Nucleus accumbens (tissue), 56 donors: ENCODE measurements around the gene TNK2.
"Not testable (repeated sequence)": the region's sequence is repeated elsewhere in the genome, so short reads cannot be mapped to it uniquely, and the experiment has no call there.

Experiments used
- DNase-seq, 56 donors: peaks; one replicate each; lab custom pipeline; 2025; lab: John Stamatoyannopoulos, UW

The TNK2 gene

DNA sequence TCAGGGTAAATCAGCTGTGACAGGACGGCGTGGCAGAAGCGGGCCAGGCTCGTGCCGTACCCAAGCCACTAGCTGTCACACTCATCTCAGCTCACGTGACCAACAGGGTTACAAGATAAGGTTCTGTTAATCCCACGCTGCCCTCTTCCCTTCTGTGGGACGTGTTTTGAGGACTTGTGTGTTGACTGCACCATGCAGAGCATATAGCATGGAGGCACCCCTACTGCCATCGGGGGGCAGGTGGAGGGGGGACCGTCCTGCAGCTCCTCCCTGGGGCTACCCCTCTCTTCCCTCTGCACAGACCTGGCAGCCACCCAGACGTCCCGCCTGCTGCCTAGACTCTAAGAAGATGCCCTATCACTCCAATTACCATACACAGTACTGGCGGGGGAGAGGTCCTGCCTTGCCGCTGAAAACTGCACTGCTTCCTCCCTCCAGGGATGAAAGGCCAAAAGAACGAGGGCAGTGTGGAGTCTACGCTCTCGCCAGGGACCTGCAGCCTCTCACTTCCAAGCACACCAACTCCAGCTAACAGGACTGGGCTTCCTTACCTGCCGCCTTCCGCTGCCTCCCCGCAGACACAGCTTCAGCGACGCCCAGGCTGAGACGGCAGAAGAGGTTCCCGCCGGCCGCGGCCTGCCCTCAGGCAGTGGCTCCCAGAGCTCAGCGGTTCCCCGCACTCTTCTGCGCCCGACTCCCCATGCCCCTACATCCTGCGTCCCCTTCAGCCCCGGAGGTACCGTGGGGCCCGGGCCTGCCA, at the start of gene TNK2:
Gene TNK2, minus strand, starts transcription at position 618 of the 760 bp plus-strand sequence. CDS start 19,963 bp downstream, outside the sequence.
- DNase-seq = peak in 26 of 56 donors; percentile 30 to 73 (median 51)

DNA sequence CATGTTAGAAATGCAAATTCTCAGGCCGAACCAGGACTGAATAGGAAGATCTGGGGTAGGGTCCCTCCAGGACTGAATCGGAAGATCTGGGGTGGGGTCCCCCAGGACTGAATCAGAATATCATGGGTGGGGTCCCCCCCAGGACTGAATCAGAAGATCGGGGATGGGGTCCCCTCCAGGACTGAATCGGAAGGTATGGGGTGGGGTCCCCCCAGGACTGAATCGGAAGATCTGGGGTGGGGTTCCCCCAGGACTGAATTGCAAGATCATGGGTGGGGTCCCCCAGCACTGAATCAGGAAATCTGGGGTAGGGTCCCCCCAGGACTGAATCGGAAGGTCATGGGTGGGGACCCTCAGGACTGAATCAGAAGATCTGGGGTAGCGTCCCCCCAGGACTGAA, 48.2 kb upstream of the TNK2 start:
- DNase-seq = no peak

- DNase-seq = not testable (repeated sequence)
These were observed 47.1 kb upstream of the TNK2 start for GRCh38 chr3:195955416-195955841.

GRCh38 chr3:195954752-195955119, 46.4 kb upstream of the TNK2 start:
- DNase-seq = not testable (repeated sequence)

DNA sequence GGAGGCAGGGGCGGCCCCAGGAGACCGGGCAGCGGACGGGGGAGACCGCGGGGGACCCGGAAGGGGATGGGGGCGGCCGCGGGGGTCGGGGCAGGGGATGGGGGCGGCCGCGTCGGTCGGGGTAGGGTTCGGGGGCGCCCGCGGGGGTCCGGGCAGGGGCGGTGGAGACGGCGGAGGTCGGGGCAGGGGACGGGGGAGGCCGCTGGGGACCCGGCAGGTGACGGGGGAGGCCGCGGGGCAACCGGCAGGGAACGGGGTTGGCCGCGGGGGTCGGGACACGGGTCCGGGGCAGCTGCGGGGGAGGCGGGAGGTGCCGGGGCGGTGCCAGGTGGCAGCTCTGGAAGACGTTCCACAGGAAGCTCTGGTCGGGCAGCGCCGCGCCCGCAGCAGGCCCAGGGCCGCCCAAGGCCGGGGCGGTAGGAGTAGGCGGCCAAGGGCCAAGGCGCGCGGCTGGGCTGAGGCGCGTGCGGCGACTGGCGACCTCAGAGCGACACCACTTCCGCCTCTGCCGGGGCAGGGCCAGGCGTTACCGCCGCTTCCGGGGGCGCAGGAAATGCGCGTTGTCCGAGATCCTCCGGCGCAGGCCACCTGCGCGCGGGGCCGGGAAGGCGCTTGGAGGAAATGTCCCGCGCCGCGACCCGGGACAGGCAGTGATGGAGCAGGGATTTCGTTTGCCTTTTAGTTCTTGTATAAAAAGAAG, 45.9 kb upstream of the TNK2 start:
- not testable (repeated sequence) for DNase-seq

GRCh38 chr3:195952590-195952989, 44.2 kb upstream of the TNK2 start:
- not testable (repeated sequence) for DNase-seq

DNA sequence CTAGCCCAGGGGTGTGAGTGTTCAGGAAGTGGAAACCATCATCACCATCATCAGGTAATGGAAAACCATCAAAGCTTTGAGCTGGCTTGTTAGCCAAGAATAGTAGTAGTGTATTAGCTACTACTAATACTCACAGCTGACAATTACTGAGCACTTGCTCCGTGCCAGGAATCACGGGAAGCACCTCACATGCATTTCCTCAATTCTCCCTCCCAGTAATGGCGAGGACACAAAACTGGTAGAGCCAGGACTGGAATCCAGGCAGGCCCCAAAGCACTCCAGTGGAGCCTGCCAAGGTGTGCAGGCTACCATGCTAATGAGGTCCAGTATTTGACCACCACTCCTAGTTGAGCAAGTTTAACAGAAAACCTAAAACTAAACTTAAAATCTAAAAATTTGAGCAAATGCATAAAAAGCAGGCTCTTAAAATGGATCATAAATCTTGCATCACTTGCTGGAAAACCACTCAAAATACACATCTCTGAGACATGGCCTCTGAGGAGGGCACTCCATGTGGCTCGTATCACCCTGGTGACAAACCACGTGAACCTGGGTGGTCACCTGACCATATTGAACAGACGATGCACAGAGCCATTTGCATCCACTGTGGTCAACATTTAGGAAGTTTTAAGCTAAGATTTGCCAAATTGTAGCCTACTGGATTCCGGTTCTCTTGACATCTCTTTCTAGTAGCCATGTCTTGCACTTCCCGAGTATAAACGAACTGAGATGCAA, 43.3 kb upstream of the TNK2 start:
- DNase-seq = not testable (repeated sequence)

DNA sequence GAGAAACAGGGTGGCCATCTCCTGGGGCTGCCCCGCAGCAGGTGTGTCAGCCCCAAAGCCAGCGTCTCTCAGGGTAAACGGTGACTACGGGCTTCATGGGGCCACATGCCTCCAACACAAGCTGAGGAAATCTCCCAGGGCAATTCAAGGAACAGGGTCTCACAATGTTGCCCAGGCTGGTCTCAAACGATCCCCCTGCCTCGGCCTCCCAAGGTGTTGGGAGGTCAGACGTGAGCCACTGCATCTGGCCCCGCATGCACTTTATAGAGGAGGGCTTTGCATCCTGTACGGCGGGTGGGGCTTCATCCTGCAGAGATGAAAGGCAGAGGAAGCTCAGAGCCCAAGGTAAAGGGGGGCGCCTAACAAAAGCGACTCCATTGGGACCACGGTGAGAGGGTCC, 42.4 kb upstream of the TNK2 start:
- DNase-seq = not testable (repeated sequence)

DNA sequence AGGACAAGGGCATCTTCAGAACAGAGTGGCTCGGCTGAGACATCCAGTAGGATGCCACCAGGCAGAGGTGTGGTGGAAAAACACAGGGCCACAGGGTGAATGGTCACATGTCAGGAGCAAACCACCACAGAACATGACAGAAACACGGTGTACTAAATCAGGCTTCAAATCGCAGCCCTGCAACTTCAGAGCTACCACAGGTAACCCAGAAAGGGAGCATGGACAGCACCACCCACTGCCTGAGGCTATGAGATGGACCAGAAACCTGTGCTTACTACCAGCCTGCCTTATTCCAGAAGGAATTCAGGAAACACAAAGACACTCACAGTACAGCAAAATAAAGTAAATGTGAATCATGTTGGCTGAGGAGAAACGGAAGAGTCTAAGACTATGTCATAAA, 41.8 kb upstream of the TNK2 start:
- not testable (repeated sequence) for DNase-seq

DNA sequence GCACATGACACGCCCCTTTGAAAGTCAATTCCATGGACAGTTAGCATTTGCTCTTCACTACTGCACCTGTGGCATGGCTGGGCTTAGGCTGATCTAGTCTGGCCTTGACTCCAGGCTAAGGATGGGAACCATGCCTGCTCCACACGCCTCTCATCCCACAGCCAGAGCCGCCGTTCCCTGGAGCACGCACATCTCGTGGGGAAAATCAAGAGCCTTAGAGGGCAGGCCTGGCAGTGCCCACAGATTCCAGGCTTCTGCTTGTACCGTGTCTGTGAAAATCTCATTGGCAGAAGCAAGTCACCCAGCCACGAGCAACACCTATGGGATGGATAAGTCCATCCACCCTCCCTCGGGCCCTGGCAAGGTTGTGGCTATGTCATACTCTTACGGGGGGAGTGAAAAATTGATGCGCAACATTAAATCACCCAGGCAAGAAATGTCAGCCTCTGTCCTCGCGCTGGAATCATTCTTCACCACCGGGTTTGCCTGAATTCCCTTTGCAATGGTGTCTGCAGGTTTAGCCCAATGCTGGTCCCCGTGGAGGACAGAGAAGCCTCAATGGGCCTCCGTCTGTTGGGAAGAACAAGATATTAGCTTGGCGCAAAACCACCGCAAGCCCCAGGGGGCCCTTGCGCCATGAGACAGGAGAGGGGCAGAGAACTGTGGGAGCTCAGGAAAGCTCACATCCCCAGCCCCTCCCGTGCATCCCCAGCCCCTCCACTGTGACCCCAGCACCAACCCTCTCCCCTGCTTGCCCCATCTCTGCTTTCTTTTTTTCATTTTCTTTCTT, 38.8 kb upstream of the TNK2 start:
- DNase-seq = not testable (repeated sequence)

GRCh38 chr3:195941265-195941815, 33.0 kb upstream of the TNK2 start:
- not testable (repeated sequence) for DNase-seq

- DNase-seq = not testable (repeated sequence)
These were observed 32.5 kb upstream of the TNK2 start for GRCh38 chr3:195940806-195941205.

DNA sequence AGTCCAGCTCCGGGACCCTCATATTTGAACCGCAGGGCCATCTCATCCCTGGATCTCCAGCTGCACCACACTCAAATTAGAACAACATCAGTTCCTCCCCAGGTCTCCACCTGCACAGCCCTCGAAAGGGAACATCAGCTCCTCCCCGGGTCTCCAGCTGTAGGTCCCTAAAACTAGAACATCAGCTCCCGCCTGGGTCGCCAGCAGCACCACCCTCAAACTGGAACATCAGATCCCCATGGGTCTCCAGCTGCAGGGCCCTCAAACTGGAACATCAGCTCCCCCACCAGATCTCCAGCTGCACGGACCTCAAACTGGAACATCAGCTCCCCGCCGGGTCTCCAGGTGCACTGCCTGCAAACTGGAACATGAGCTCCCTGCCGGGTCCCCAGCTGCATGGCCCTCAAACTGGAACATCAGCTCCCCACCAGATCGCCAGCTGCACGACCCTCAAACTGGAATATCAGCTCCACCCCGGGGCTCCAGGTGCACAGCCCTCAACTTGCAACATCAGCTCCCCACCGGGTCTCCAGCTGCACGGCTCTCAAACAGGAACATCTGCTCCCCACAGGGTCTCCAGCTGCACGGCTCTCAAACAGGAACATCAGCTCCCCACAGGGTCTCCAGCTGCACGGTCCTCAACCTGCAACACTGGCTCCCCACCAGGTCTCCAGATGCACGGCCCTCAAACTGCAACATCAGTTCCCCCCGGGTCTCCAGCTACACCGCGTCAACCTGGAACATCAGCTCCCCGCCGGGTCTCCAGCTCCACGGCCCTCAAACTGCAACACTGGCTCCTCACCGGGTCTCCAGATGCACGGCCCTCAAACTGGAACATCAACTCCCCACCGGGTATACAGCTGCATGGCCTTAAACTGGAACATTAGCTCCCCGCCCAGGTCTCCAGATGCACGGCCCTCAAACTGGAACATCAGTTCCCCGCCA, 31.4 kb upstream of the TNK2 start:
- DNase-seq = not testable (repeated sequence)

DNA sequence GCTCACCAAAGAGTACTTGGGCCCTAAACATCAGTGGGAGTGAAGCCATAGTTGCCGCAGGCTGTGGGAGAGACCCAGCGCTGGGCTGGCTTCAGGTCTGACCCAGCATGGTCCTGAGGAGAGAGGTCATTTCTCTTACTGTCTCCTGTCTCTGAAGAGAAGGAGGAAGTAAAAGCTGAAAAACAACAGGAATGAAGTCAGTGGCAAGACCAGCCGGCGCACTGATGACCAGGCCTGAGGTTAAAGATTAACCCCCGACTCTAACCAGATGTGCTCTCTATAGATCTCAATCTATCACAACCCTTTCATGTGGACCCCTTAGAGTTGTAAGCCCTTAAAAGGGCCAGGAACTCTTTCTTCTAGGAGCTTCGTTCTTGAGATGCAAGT, 24.7 kb upstream of the TNK2 start:
- not testable (repeated sequence) for DNase-seq

- DNase-seq = no peak
These were observed 24.2 kb upstream of the TNK2 start for GRCh38 chr3:195932418-195933043.

DNA sequence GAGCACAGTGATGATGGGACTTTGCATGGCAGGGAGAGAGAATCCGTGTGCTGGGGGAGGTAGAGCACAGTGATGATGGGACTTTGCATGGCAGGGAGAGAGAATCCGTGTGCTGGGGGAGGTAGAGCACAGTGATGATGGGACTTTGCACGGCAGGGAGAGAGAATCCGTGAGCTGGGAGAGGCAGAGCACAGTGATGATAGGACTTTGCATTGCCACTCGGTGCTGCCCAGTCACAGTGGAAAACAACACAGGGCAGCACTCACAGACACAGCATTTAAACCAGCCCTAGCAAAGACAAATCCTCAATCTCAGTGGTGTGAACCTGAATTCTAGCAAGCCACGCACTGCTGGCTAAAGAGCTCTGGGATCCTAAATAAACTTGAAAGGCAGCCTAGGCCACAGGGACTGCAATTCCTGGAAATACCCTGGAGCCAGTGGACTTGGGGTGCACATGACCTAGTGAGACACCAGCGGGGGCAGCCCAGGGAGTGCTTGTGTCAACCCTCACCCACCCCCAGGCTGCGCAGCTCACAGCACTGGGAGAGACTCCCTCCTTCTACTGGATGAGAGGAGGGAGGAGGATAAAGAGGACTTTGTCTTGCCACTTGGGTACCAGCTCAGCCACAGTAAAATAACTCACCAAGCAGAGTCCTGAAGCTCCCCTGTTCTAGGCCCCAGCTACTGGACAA, 23.4 kb upstream of the TNK2 start:
- no peak for DNase-seq

DNA sequence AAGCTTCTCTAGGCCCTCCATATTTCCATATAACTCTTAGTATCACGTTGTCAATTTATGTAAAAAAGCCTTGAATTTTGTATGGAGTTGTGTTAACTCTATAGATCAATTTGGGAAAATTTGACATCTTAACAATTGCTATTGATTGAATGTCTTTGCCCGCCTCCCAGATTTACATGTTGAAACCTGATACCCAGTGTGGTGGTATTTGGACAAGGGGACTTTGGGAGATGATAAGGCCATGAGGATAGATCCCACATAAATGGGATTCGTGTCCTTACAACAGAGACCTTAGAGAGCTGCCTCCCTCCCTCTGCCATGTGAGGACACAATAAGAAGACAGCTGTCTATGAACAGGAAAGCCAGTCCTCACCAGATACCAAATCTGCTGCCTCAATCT, 21.1 kb upstream of the TNK2 start:
- DNase-seq = no peak

GRCh38 chr3:195921334-195921791, 13.0 kb upstream of the TNK2 start:
- DNase-seq = no peak
